Tibial nerve (tissue), 4 donors: ENCODE results near the gene CIBAR2. TPM values are rescaled to one million over a fixed set of nuclear protein-coding genes. Genes with fewer than 3 reads are reported as not detected.
A peak's percentile ranks its signal among the peaks of the same experiment; 100 is the strongest.
"Not testable (repeated sequence)": the region's sequence is repeated elsewhere in the genome, so short reads cannot be mapped to it uniquely, and the experiment has no call there.

Experiments used
- DNase-seq, 2 donors: peaks; one replicate each; pipeline ENCODE4 v3.0.0-alpha.2; 2019; ENCODE audit warnings: low spot score in 2 of 2
- H3K27ac ChIP-seq, 4 donors: fragments of 200-600 bp; sonication (generic) in 3 of 4; one replicate each; pipeline ENCODE4 v1.5.1; 2017 to 2019; ENCODE audit warnings: mild to moderate bottlenecking in 1 of 4
- H3K27me3 ChIP-seq, 2 donors: fragments of 200-600 bp; sonication (generic) in 1 of 2; one replicate each; pipeline versions ENCODE4 v1.5.1 to v1.6.0; 2017 to 2019
- H3K36me3 ChIP-seq, 3 donors: fragments of 200-600 bp; sonication (generic); one replicate each; pipeline ENCODE4 v1.5.1; 2018 to 2019
- H3K4me1 ChIP-seq, 4 donors: fragments of 200-600 bp; sonication (generic) in 3 of 4; one replicate each; pipeline ENCODE4 v1.5.1; 2017 to 2019
- H3K4me3 ChIP-seq, 4 donors: fragments of 200-600 bp; sonication (generic) in 3 of 4; one replicate each; pipeline ENCODE4 v1.5.1; 2017 to 2019; ENCODE audit warnings: mild to moderate bottlenecking in 1 of 4, moderate library complexity in 1 of 4
- H3K9me3 ChIP-seq, 4 donors: fragments of 200-600 bp; sonication (generic) in 3 of 4; one replicate each; pipeline ENCODE4 v1.5.1; 2017 to 2019
- EP300 ChIP-seq, 2 donors: sonication (generic); formaldehyde crosslinking; IDR thresholded peaks; one replicate each; pipeline ENCODE4 v1.6.1; 2017; ENCODE audit warnings: antibody characterized with exemption in 2 of 2, mild to moderate bottlenecking in 1 of 2
- POLR2A ChIP-seq, 2 donors: fragments of 450-650 bp; IDR thresholded peaks; one replicate each; pipeline ENCODE4 v1.6.1; 2017; ENCODE audit warnings: antibody characterized with exemption in 2 of 2, mild to moderate bottlenecking in 2 of 2, moderate library complexity in 2 of 2
- WGBS, 2 donors: methylation state at CpG; one replicate each; pipeline ENCODE4 v1.1.5; 2018; 5-methylcytosine and 5-hydroxymethylcytosine counted together
- total RNA-seq, 4 donors: library from RNA; depleted of rRNA; stranded (reverse); fragments of >200 nt; gene quantifications; one replicate each; pipeline ENCODE4 v1.1.0, GENCODE V29; 2016
- TF ChIP-seq, protein P1 (sequence below), 5 experiments: fragments of 200-600 bp in 3 of 5; fragments of 450-650 bp in 2 of 5; sonication (generic) in 3 of 5; IDR thresholded peaks; one replicate each; pipeline ENCODE4 v1.5.1; 2016 to 2019; ENCODE audit warnings: antibody characterized with exemption in 5 of 5, mild to moderate bottlenecking in 3 of 5, moderate library complexity in 2 of 5

Gene CIBAR2
- total RNA-seq, 4 donors from 2014 or later, result not detected

DNA sequence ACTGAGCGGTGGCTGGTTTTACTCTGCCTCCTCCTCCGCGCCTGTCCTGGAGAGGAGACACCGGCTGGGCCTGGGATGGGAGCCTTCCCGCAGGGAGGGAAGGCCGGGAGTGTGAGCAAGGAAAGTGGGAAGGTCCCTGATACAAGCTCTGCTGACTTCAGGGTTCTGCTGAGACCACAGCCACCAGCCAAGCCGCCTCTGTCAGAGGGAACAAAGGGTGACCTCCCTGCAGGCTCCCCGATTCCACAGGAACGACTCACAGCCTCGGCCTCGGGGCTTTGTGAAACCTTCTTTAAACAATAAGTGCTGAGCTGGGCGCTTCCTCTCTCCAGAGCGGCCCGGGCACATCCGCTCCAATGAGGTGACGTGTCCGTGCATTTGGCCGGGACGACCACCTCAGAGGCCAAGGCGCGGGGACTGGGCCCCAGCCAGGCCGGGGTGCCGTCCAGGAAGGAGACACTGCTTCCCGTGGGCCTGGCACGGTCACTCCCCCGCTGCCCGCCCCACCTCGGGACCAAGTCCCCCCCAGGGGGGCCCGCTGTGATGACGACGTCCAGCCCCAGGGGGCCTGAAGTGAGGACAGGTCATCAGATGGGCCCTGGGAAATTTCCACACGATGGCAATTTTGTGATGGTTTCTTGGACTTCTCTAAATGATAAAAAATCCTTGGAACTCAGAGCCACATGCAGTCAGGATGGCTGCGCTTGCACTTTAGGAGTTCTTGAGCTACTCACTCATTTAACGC lies 11.8 kb upstream of the CIBAR2 start:
- no peaks in the 10 kb centered on the region for H3K9me3 ChIP-seq
- DNase-seq, result no peak
- TF ChIP-seq, protein P1, sequence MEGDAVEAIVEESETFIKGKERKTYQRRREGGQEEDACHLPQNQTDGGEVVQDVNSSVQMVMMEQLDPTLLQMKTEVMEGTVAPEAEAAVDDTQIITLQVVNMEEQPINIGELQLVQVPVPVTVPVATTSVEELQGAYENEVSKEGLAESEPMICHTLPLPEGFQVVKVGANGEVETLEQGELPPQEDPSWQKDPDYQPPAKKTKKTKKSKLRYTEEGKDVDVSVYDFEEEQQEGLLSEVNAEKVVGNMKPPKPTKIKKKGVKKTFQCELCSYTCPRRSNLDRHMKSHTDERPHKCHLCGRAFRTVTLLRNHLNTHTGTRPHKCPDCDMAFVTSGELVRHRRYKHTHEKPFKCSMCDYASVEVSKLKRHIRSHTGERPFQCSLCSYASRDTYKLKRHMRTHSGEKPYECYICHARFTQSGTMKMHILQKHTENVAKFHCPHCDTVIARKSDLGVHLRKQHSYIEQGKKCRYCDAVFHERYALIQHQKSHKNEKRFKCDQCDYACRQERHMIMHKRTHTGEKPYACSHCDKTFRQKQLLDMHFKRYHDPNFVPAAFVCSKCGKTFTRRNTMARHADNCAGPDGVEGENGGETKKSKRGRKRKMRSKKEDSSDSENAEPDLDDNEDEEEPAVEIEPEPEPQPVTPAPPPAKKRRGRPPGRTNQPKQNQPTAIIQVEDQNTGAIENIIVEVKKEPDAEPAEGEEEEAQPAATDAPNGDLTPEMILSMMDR (IDR thresholded peaks at IDR 0.05), result no peak
- peak in 1 of 2 donors; percentile 18 for TF ChIP-seq EP300 (IDR thresholded peaks at IDR 0.05)
- no peaks in the 10 kb centered on the region for H3K36me3 ChIP-seq
- H3K4me3 ChIP-seq, result no peak overlapping the region
- H3K27me3 ChIP-seq, result no peaks in the 10 kb centered on the region
- H3K27ac ChIP-seq, result peak overlapping the region in 2 of 4 donors; percentile 8 to 57
- peaks cover 0 to 22% (median 13%) of the 10 kb centered on the region in 4 donors for H3K4me1 ChIP-seq
- 61 to 76% methylated on average over 26 to 32 of the region's 34 CpGs for WGBS, 2 donors

DNA sequence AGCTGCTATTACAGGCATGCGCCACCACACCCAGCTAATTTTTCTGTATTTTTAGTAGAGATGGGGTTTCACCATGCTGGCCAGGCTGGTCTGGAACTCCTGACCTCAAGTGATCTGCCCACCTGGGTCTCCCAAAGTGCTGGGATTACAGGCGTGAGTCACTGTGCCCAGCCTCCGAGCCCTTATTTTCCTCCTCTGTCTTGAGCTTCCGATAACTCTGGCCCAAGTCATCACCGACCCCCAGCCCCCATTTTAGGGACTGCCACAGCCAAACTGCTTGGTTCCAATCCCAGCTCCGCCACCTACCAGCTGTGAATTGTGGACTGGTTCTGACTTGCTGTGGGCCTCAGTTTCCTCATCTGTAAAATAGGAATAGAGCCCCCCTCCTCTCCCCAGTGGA lies 11.2 kb upstream of the CIBAR2 start:
- 93 to 98% methylated on average over 6 of the region's 6 CpGs for WGBS, 2 donors
- H3K36me3 ChIP-seq, H3K9me3 ChIP-seq, DNase-seq, H3K4me3 ChIP-seq, H3K27me3 ChIP-seq: not testable (repeated sequence)
- H3K4me1 ChIP-seq, result peaks cover 0 to 16% (median 13%) of the 10 kb centered on the region in 4 donors
- peak overlapping the region in 2 of 4 donors; percentile 8 to 57 for H3K27ac ChIP-seq

DNA sequence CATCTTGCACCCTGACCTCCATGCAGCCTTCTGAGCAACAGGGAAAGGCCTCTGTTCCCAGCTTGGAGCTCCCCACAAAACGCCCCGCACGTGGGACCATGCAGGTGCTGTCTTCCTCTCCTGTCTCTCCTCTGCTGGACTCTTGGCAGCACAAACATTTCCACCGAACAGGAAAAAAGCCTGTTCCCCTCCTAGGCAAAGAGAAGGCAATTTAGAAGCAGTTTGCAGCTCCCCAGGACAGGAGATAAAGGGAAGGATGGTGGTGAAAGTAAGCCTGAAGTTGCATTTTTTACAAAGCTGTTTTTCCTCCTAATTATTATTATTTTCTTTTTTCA lies 7.7 kb upstream of the CIBAR2 start:
- TF ChIP-seq POLR2A (IDR thresholded peaks at IDR 0.05), result no peak
- TF ChIP-seq, protein P1 (IDR thresholded peaks at IDR 0.05), result no peak
- TF ChIP-seq EP300 (IDR thresholded peaks at IDR 0.05), result no peak
- Histone ChIP-seq H3K9me3 (no peaks in the 10 kb centered on the region), H3K36me3 (no peaks in the 10 kb centered on the region), H3K4me3 (no peak overlapping the region), H3K27me3 (no peaks in the 10 kb centered on the region), H3K27ac (no peak overlapping the region), H3K4me1 (peaks cover 0 to 13% (median 3%) of the 10 kb centered on the region in 4 donors)
- DNase-seq, result no peak
- 69 to 82% methylated on average over 4 of the region's 4 CpGs for WGBS, 2 donors

DNA sequence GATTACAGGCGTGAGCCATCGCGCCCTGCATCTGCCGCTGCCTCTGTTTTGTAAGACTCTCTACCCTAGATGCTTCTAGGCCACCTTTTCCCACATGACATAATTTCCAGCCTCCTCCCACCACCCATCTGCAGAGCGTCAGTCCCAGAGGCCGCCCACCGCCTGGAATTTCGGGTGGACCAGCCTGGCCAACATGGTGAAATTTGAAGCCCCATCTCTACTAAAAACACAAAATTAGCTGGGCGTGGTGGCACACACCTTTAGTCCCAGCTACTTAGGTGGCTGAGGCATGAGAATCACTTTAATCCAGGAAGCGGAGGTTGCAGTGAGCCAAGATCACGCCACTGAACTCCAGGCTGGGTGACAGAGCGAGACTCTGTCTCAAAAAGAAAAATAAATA lies 5.1 kb upstream of the CIBAR2 start:
- H3K4me3 ChIP-seq, result no peak overlapping the region
- WGBS, 2 donors, result 93 to 96% methylated on average over 12 of the region's 12 CpGs
- no peaks in the 10 kb centered on the region for H3K36me3 ChIP-seq
- TF ChIP-seq POLR2A (IDR thresholded peaks at IDR 0.05) (no peak), EP300 (IDR thresholded peaks at IDR 0.05) (no peak)
- TF ChIP-seq, protein P1 (IDR thresholded peaks at IDR 0.05), result no peak
- H3K27me3 ChIP-seq, result no peaks in the 10 kb centered on the region
- H3K9me3 ChIP-seq, result no peaks in the 10 kb centered on the region
- H3K27ac ChIP-seq, result no peak overlapping the region
- H3K4me1 ChIP-seq, result peaks cover 0 to 17% (median 6%) of the 10 kb centered on the region in 4 donors
- no peak for DNase-seq

DNA sequence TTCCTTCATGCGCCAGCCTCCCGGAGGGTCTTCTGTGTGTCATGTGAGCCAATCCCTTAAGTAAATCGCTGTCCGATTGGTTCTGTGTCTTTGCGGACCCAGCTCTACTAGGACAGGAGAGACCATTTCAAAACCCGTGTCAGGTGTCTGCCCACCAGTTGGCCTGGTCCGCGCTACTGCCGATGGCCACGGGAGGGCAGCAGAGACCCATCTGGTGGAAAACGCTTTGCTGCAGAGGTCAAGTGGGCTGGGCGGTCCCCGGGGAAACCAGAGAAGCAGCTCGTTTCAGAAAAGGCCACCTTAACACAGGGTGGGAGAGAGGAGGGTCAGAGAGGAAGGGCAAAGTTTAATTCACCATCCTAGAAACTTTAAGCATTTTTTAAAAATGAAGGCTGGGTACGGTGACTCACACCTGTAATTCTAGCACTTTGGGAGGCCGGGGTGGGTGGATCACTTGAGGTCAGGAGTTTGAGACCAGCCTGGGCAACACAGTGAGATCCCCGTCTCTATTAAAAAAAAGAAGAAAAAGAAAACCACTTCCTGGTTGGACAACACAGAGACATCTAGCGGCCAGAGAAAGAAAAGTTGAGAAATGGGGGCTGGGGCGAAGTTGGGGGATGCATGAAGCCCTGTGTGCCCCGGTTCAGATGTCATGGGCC lies 2.8 kb upstream of the CIBAR2 start:
- peak in 1 of 2 donors; percentile 34 for TF ChIP-seq EP300 (IDR thresholded peaks at IDR 0.05)
- no peak for TF ChIP-seq POLR2A (IDR thresholded peaks at IDR 0.05)
- TF ChIP-seq, protein P1 (IDR thresholded peaks at IDR 0.05), result peak; percentile 91 to 97 (median 96)
- Histone ChIP-seq H3K27me3 (no peaks in the 10 kb centered on the region), H3K36me3 (no peaks in the 10 kb centered on the region), H3K27ac (peak overlapping the region in 1 of 4 donors; percentile 60), H3K9me3 (no peaks in the 10 kb centered on the region), H3K4me3 (peak overlapping the region in 2 of 4 donors; percentile 23 to 24), H3K4me1 (peaks cover 0 to 17% (median 6%) of the 10 kb centered on the region in 4 donors)
- DNase-seq, result peak; percentile 87 to 94
- 9% methylated on average over 20 of the region's 20 CpGs for WGBS, 2 donors
